CD1c-positive myeloid dendritic cell (primary cell): ENCODE measurements around the gene DMRTC2.

Source experiments
- DNase-seq: peaks from one replicate; pipeline ENCODE4 v3.0.0-alpha.2; 2016; ENCODE audit errors: extremely low spot score

Gene DMRTC2

GRCh38 chr19:41847351-41848105 is 2.7 kb downstream of the DMRTC2 start:
- DNase-seq: no peak

GRCh38 chr19:41848666-41849065 is 3.8 kb downstream of the DMRTC2 start:
- DNase-seq: no peak

GRCh38 chr19:41849067-41849466 is 4.2 kb downstream of the DMRTC2 start:
- DNase-seq: no peak

GRCh38 chr19:41850381-41850780 is 5.5 kb downstream of the DMRTC2 start:
- DNase-seq: no peak

- no peak for DNase-seq
These were observed 6.6 kb downstream of the DMRTC2 start for GRCh38 chr19:41851456-41851855.

GRCh38 chr19:41853344-41853743 is 8.5 kb downstream of the DMRTC2 start:
- DNase-seq: no peak

- DNase-seq: no peak
These were observed 8.9 kb downstream of the DMRTC2 start for GRCh38 chr19:41853768-41854167.

GRCh38 chr19:41859213-41859617 is 14.4 kb downstream of the DMRTC2 start:
- DNase-seq: no peak

DNA sequence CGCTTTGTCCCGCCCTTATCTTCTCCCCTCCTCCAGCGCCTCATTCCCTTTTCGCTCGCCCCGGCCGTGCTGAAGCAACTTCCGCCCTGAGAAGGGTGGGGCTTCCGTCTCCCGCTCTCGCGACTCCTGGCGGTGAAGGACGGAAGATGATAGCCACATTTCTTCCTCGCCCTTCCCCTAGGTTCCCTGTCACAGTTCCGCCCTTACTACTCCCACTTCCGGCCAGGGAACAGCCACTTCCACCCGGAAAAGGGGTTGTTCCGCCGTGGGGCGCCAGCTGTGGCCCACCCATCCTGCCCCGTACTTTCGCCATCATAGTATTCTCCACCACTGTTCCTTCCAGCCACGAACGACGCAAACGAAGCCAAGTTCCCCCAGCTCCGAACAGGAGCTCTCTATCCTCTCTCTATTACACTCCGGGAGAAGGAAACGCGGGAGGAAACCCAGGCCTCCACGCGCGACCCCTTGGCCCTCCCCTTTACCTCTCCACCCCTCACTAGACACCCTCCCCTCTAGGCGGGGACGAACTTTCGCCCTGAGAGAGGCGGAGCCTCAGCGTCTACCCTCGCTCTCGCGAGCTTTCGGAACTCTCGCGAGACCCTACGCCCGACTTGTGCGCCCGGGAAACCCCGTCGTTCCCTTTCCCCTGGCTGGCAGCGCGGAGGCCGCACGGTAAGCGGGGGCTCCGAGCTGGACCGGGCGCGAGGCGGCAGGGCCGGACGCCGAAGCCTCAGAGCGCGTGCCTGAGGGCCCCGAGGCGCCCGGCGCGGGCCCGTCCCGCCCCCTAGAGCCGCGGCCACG is 15.0 kb downstream of the DMRTC2 start, which contains the start of gene RPS19:
RPS19 (plus strand) TSS at position 638 of the 801 bp plus-strand sequence. CDS start 520 bp downstream, outside the sequence.
- DNase-seq: peak; percentile 99

DNA sequence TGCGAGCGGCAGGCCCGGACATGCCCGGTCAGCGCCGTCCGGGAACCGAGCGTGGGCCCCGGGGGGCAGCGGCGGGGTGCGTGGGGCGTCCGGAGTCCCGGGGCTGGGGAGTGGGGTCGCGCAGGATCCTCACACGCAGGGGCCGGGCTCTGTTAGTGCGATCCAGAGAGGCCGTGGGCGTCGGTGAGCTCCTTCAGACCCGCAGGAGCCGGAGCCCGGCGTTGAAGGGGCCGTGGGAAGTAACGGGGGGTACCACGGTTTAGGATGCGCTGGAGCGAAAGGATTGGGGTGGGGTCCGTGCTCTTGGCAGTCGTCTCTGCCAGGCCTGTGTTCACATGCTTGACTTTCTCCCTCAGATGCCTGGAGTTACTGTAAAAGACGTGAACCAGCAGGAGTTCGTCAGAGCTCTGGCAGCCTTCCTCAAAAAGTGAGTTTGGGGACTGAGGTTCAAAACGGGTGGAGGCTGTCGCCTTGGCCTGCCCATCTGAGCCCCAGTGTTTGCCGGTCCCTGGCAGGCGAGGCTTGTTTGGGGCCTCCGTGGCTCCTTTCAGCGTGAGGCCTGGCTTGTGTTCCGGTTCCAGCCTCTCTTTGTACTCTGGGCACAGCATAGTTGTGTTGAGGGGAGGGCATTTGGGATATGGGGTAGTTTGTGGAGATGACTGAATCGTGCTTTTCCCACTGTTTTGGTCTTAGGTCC is 15.7 kb downstream of the DMRTC2 start:
- peak; percentile 28 for DNase-seq

GRCh38 chr19:41861116-41861768 is 16.4 kb downstream of the DMRTC2 start:
- peak; percentile 29 for DNase-seq

- no peak for DNase-seq
These were observed 17.0 kb downstream of the DMRTC2 start for GRCh38 chr19:41861846-41862245.

GRCh38 chr19:41862445-41862986 is 17.7 kb downstream of the DMRTC2 start:
- DNase-seq: no peak

DNA sequence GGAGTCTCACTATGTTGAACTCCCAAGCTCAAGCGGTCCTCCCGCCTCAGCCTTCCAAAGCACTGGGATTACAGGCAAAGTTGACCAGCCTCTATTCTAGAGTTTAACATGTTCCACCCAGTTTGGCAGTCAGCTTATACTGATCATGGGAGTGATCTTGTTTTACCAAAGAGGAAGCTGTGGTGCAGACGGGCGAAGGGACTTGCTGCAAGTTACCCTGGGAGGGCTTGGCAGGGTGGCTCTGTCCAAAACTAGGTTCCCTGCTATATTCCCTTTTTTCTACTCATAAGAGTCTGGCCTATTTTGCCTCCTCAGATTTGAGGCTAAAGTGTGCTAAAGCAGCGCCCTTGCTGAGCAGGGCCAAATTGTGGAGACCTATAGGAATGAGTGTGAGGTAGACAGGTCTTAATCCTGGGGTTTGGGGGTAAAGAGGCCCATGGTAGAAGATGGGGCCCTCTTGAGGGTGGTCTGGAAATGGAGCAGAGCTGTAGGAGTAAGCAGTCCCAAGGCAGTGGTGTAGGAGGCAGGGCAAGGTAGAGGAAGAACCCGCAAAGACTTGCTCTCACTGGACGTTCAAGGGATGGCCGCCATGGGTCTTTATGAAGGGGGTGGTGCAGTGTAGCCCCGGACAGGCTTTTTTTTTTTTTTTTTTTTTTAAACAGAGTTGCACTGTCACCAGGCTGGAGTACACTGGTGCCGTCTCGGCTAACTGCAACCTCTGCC is 18.5 kb downstream of the DMRTC2 start:
- no peak for DNase-seq

DNA sequence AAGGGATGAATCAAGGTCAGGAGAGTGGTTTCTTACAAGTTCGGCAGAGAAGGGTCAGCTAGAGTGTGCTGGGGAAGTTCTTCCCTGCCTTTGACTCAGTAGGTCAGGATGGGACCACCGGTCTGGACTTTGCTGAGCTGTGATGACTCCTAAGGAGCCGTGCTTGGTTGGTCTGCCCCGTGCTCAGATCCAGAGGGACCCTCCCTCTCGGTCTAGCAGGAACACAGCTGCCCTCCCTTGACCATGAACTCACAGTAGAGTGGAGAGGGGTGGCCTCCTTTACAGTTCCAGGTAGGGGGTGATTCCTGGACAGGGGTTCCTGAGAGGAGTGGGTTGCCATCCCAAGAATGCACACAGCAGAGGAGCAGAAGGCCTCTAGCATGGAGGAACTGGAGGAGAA is 19.5 kb downstream of the DMRTC2 start:
- no peak for DNase-seq

- no peak for DNase-seq
These were observed 21.4 kb downstream of the DMRTC2 start for GRCh38 chr19:41866284-41866683.

- no peak for DNase-seq
These were observed 23.5 kb downstream of the DMRTC2 start for GRCh38 chr19:41868120-41868988.

DNA sequence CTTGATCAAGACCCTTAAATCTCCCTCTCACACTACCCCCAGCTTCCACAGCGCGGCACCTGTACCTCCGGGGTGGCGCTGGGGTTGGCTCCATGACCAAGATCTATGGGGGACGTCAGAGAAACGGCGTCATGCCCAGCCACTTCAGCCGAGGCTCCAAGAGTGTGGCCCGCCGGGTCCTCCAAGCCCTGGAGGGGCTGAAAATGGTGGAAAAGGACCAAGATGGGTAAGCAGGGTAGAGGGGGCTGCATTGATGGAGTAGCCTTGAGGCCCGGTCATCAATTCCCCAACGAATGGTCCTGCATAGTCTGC is 24.1 kb downstream of the DMRTC2 start:
- no peak for DNase-seq

GRCh38 chr19:41869374-41869955 is 24.6 kb downstream of the DMRTC2 start:
- no peak for DNase-seq

GRCh38 chr19:41870401-41870873 is 25.6 kb downstream of the DMRTC2 start:
- no peak for DNase-seq
